Ishikawa (cell line): ENCODE data around the gene SELENOS.

ENCODE experiments used
- CEBPB ChIP-seq: IDR thresholded peaks from 2 replicates; pipeline ENCODE4 v1.6.1; 2012
- CREB1 ChIP-seq: IDR thresholded peaks from 2 replicates; pipeline ENCODE4 v1.6.1; 2012; ENCODE audit warnings: low read depth
- EGR1 ChIP-seq: IDR thresholded peaks from 2 replicates; pipeline ENCODE4 v1.6.1; 2012
- EP300 ChIP-seq: IDR thresholded peaks from 2 replicates; pipeline ENCODE4 v1.6.1; 2012; ENCODE audit warnings: borderline replicate concordance
- FOXM1 ChIP-seq: IDR thresholded peaks from 2 replicates; pipeline ENCODE4 v1.6.1; 2012; ENCODE audit warnings: low read depth, borderline replicate concordance
- MAX ChIP-seq: IDR thresholded peaks from 2 replicates; pipeline ENCODE4 v1.6.1; 2012
- NFIC ChIP-seq: IDR thresholded peaks from 2 replicates; pipeline ENCODE4 v1.6.1; 2012
- RAD21 ChIP-seq: IDR thresholded peaks from 2 replicates; pipeline ENCODE4 v1.6.1; 2012; ENCODE audit warnings: low read depth
- TAF1 ChIP-seq: IDR thresholded peaks from 2 replicates; pipeline ENCODE4 v1.6.1; 2012; ENCODE audit warnings: low read depth, mild to moderate bottlenecking
- TCF12 ChIP-seq: IDR thresholded peaks from 2 replicates; pipeline ENCODE4 v1.6.1; 2012; ENCODE audit warnings: low read depth
- TEAD4 ChIP-seq: IDR thresholded peaks from 2 replicates; pipeline ENCODE4 v1.6.1; 2012
- USF1 ChIP-seq: IDR thresholded peaks from 2 replicates; pipeline ENCODE4 v1.6.1; 2012
- YY1 ChIP-seq: IDR thresholded peaks from 2 replicates; pipeline ENCODE4 v1.6.1; 2012; ENCODE audit warnings: low read depth
- ZBTB7A ChIP-seq: IDR thresholded peaks from 2 replicates; pipeline ENCODE4 v1.6.1; 2012; ENCODE audit warnings: low read depth
- TF ChIP-seq, protein P1 (sequence below): IDR thresholded peaks from 2 replicates; pipeline ENCODE4 v1.6.1; 2012; ENCODE audit warnings: low read depth, mild to moderate bottlenecking

The SELENOS gene

GRCh38 chr15:101318147-101318819 lies 41.0 kb upstream of the SELENOS start:
- no peak for TF ChIP-seq NFIC
- no peak for TF ChIP-seq MAX
- no peak for TF ChIP-seq EGR1
- TF ChIP-seq TCF12: no peak
- TF ChIP-seq FOXM1: no peak

DNA sequence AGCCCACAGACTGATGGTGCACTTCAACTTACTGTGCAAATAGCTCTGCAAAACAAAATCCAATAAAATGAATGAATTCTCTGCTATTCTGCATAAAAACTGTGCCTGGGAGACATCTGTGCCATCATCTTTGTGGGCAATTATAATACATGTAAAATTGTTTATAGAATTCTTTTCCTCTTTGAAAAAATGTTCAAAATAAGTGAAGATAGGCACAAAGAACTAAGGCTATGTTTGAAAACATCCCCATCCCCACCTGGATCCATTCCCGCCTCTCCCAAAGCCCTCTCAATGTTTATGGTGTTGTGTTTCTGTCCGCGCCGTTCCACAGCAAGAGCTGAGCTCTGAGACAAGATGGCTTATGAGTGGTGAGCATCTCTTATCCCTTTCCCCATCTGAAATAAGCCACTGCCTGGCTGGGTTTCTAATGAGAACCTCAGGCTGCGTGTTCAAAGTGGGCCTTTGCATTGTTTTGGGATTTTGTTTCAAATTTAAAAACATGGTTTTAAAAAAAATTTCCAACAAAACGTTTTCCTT lies 40.1 kb upstream of the SELENOS start:
- TF ChIP-seq TEAD4 (no peak), TCF12 (no peak), TAF1 (no peak), EP300 (no peak), CEBPB (no peak), EGR1 (no peak), CREB1 (no peak), USF1 (no peak), MAX (no peak), NFIC (no peak), RAD21 (no peak), ZBTB7A (no peak)
- TF ChIP-seq, protein P1, sequence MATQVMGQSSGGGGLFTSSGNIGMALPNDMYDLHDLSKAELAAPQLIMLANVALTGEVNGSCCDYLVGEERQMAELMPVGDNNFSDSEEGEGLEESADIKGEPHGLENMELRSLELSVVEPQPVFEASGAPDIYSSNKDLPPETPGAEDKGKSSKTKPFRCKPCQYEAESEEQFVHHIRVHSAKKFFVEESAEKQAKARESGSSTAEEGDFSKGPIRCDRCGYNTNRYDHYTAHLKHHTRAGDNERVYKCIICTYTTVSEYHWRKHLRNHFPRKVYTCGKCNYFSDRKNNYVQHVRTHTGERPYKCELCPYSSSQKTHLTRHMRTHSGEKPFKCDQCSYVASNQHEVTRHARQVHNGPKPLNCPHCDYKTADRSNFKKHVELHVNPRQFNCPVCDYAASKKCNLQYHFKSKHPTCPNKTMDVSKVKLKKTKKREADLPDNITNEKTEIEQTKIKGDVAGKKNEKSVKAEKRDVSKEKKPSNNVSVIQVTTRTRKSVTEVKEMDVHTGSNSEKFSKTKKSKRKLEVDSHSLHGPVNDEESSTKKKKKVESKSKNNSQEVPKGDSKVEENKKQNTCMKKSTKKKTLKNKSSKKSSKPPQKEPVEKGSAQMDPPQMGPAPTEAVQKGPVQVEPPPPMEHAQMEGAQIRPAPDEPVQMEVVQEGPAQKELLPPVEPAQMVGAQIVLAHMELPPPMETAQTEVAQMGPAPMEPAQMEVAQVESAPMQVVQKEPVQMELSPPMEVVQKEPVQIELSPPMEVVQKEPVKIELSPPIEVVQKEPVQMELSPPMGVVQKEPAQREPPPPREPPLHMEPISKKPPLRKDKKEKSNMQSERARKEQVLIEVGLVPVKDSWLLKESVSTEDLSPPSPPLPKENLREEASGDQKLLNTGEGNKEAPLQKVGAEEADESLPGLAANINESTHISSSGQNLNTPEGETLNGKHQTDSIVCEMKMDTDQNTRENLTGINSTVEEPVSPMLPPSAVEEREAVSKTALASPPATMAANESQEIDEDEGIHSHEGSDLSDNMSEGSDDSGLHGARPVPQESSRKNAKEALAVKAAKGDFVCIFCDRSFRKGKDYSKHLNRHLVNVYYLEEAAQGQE: no peak

DNA sequence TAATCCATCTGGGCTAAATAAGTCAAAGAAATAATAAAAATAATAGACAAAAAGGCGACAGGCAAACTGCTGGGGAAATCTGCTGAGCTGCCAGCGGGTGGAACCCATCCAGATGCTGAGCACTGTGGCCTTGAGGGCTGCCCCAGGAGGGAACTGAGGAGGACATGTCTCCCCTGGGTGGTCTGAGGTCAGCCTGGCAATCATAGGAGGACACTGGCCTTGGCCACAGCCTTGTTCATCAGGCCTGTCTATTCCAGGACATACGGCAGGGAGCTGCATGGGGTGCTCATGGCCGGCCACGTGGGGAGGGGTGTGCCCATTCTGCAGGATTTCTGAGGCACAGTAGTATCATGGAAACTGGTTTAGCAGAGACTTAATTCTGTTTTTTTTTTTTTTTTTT lies 39.2 kb upstream of the SELENOS start:
- TF ChIP-seq USF1 (no peak), ZBTB7A (no peak), TEAD4 (no peak), FOXM1 (no peak), NFIC (no peak), EP300 (no peak), YY1 (no peak), CEBPB (no peak), EGR1 (no peak), RAD21 (no peak), MAX (no peak)
- TF ChIP-seq, protein P1: no peak

GRCh38 chr15:101315736-101316135 lies 38.5 kb upstream of the SELENOS start:
- TF ChIP-seq, protein P1: no peak
- TF ChIP-seq NFIC (no peak), USF1 (no peak)
